Kidney (tissue), 14 donors: Measurements from ENCODE around the gene SCP2. TPM values are rescaled to one million over a fixed set of nuclear protein-coding genes. Genes with fewer than 3 reads are reported as not detected.

Source experiments
- DNase-seq, 5 donors: peaks; one replicate each; pipeline ENCODE4 v3.0.0-alpha.2; 2013 to 2020
- FAIRE-seq: peaks from 2 replicates; lab custom pipeline; 2012; peaks lifted over from hg19 to GRCh38; lab: Jason Lieb, UNC
- H3K27ac ChIP-seq, 2 donors: one replicate each; pipeline ENCODE4 v1.7.0; 2013; ENCODE audit warnings: low read depth in 2 of 2, low read length in 2 of 2, inconsistent platforms in 1 of 2
- H3K27me3 ChIP-seq: one replicate; pipeline ENCODE4 v1.7.1; 2013; ENCODE audit warnings: low read length, inconsistent platforms; ENCODE audit not compliant: control insufficient read depth, insufficient read depth
- H3K36me3 ChIP-seq, 3 donors: one replicate each; pipeline versions ENCODE4 v1.7.0 to v1.7.1; 2013; ENCODE audit warnings: low read length in 3 of 3, control low read depth in 1 of 3, inconsistent platforms in 1 of 3; ENCODE audit not compliant: insufficient read depth in 3 of 3, control insufficient read depth in 2 of 3
- H3K4me1 ChIP-seq, 3 donors: one replicate each; pipeline versions ENCODE4 v1.7.0 to v1.7.1; 2013; ENCODE audit warnings: low read length in 3 of 3, inconsistent platforms in 1 of 3, low read depth in 1 of 3; ENCODE audit not compliant: control insufficient read depth in 2 of 3, insufficient read depth in 2 of 3
- H3K4me3 ChIP-seq, 3 donors: one replicate each; pipeline versions ENCODE4 v1.7.0 to v1.8.1; 2013; ENCODE audit warnings: low read length in 3 of 3, control low read depth in 1 of 3, inconsistent platforms in 1 of 3
- H3K9ac ChIP-seq, 3 donors: one replicate each; pipeline versions ENCODE4 v1.7.0 to v1.7.1; 2013; ENCODE audit warnings: low read length in 3 of 3, control low read depth in 1 of 3, inconsistent platforms in 1 of 3
- H3K9me3 ChIP-seq, 3 donors: one replicate each; pipeline versions ENCODE4 v1.7.0 to v1.7.1; 2013; ENCODE audit warnings: low read length in 3 of 3, control low read depth in 1 of 3, inconsistent platforms in 1 of 3; ENCODE audit not compliant: control insufficient read depth in 2 of 3, insufficient read depth in 1 of 3
- CTCF ChIP-seq: IDR thresholded peaks from 3 replicates; pipeline ENCODE4 v1.5.1; 2012; ENCODE audit warnings: mild to moderate bottlenecking, moderate library complexity, borderline replicate concordance; ENCODE audit not compliant: insufficient read depth; ENCODE audit errors: extremely low read depth
- intact Hi-C: fragments of 100-400 bp; cut with DNase I; formaldehyde crosslinking; loops from one replicate; pipeline ENCODE4 v1.11.1; 2022
- polyA plus RNA-seq: library from polyadenylated mRNA; stranded (reverse); fragments of 350-450 nt; fragmentation: Illumina TruSeq; extraction: RNeasy Lipid Tissue Mini Kit (QIAGEN cat#74804); gene quantifications from one replicate; pipeline ENCODE4 v1.2.3, GENCODE V29; 2014; ENCODE audit warnings: low read depth, low replicate concordance; ENCODE audit not compliant: insufficient read depth
- total RNA-seq: library from RNA; stranded (reverse); fragmentation: NEBNext Ultra II Directional; extraction: Animal tissue kit (Norgen Biotek cat#: 25700); gene quantifications from one replicate; pipeline ENCODE4 v1.2.1, GENCODE V29; 2021
- donor health status: control.
- donor health status: control.
- donor health status: control.
- donor health status: control.
- donor health status: control.
- donor health status: DM: yes; HTN: yes; CAD: no.
- donor health status: Normal renal cell carcinoma (clear cell type).

Gene SCP2
- total and polyA plus RNA-seq, 2 donors from 2014 or later: 168 to 226 TPM

- FAIRE-seq (no peak), DNase-seq (peak in 2 of 5 donors; percentile 28 to 51)
- TF ChIP-seq CTCF: peak; percentile 38
- H3K36me3 ChIP-seq: no peaks in the 10 kb centered on the region
- intact Hi-C loops: no loop called here
- no peak overlapping the region for H3K4me3 ChIP-seq
- no peaks in the 10 kb centered on the region for H3K27me3 ChIP-seq
- H3K9ac ChIP-seq: no peak overlapping the region
- no peaks in the 10 kb centered on the region for H3K4me1 ChIP-seq
- H3K9me3 ChIP-seq: no peaks in the 10 kb centered on the region
- H3K27ac ChIP-seq: no peak overlapping the region
Measured at GRCh38 chr1:52970149-52970548, 43.1 kb downstream of the SCP2 start.

DNA sequence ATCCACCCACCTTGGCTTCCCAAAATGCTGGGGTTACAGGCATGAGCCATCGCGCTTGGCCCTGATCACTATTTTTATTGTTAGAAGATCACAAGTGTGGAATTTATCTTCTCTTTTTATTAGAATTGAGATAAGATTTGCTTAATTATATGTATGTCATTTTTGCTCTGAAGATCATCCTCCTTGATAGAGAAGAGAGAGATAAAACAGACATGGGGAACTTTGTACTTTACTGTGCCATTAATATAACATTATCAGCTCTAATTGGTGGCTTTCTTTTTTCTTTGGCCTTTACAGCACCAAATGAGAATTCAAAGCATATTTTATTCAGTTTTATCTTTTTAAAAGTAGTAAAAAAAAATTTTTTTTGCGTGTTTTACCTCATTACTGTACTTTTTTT lies 46.8 kb downstream of the SCP2 start:
- no peak overlapping the region for H3K9ac ChIP-seq
- no peak overlapping the region for H3K4me3 ChIP-seq
- no peaks in the 10 kb centered on the region for H3K4me1 ChIP-seq
- intact Hi-C loops: no loop called here
- H3K36me3 ChIP-seq: peaks cover 0 to 6% (median 0%) of the 10 kb centered on the region in 3 donors
- FAIRE-seq: no peak
- TF ChIP-seq CTCF: no peak
- no peak overlapping the region for H3K27ac ChIP-seq
- no peak for DNase-seq
- H3K9me3 ChIP-seq: no peaks in the 10 kb centered on the region
- no peaks in the 10 kb centered on the region for H3K27me3 ChIP-seq

DNA sequence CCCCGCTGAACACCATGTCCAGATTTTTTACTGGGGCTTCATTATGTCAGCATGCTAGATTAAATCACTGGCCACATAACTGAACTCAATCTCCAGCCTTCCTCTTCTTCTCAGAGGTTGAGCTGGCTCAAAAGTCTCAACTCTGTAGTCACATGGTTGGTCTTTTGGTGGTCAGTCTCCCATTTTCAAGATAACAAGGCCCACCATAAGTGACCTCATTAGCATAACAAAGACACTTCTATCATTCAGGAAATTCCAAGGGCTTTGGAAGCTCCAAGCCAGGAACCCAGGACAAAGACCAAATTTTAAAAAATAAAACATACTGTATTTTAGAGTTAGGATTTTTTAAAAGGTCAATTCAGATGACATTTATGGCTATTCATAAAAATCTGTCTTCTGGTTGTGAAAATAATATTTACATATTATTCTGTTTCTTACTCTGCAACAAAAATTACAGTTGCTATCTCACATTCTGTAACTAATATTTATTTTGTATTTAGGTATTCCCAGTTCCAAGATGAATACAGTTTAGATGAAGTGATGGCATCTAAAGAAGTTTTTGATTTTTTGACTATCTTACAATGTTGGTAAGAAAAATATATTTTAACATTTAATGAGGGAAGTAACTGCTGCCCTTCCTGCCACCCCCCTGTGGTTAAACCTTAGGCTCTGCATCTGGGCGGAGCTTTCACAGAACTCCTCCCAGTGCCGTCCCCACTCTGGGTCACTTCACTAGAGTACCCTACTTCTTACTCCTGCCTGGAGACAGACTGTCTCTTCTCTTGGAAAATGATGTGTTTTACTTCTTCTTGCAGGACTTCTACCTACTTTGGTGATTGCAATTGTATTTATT lies 49.3 kb downstream of the SCP2 start:
- FAIRE-seq: no peak
- Histone ChIP-seq H3K9ac (no peak overlapping the region), H3K9me3 (no peaks in the 10 kb centered on the region), H3K27ac (no peak overlapping the region), H3K4me1 (no peaks in the 10 kb centered on the region), H3K36me3 (peaks cover 0 to 6% (median 0%) of the 10 kb centered on the region in 3 donors), H3K4me3 (no peak overlapping the region), H3K27me3 (no peaks in the 10 kb centered on the region)
- no peak for TF ChIP-seq CTCF
- no peak for DNase-seq
- intact Hi-C loops: no loop called here
